ENCODE results near the gene GATA5. TPM values are rescaled to one million over a fixed set of nuclear protein-coding genes. Genes with fewer than 3 reads are reported as not detected.

Gene GATA5
- total and polyA plus RNA-seq, 10 of the 15 experiments (the other 5 are each of a cell fraction or from before 2014, with no cell fraction given) = not detected

GRCh38 chr20:62494537-62494936 lies 18.7 kb upstream of the GATA5 start:
- FAIRE-seq (no peak), ATAC-seq (no peak), DNase-seq (ENCODE audit: low read depth, low spot score) (no peak)
- H3K27me3 ChIP-seq (replicated peaks in 1 of 2; ENCODE audit: control insufficient read depth in 2 of 2, insufficient read depth in 2 of 2, low read length in 1 of 2) = peaks cover 0 to 4% of the 10 kb centered on the region in 2 experiments; a peak in 1 of 4 replicates
- POLR2A ChIA-PET = interaction anchor here (0.9 kb wide), 1 partner anchor 300 kb away, joined by 3 read pairs; no protein-coding TSS in a partner anchor
- no peak overlapping the region for H3K27ac ChIP-seq (ENCODE audit: control insufficient read depth, insufficient read depth)
- intact Hi-C loops (cut with micrococcal nuclease; ENCODE audit: unreplicated experiment) = no loop called here
- BruUV-seq (replicated peaks) = no TSS peak
- CTCF ChIA-PET = interaction anchor here (0.6 to 1.1 kb wide), 2 partner anchors 300 to 641 kb away, joined by 3 read pairs; no protein-coding TSS in a partner anchor
- no peaks in the 10 kb centered on the region for H3K79me2 ChIP-seq (ENCODE audit: control insufficient read depth, insufficient read depth, low read length)
- H3K9me3 ChIP-seq (replicated peaks; ENCODE audit: control insufficient read depth, insufficient read depth, low read length) = no peaks in the 10 kb centered on the region
- no peaks in the 10 kb centered on the region for H3K36me3 ChIP-seq (ENCODE audit: control insufficient read depth in 2 of 2, insufficient read depth in 2 of 2, low read length in 1 of 2)
- SMC1A ChIA-PET (ENCODE audit: uncharacterized antibody, unreplicated experiment) = interaction anchor here (0.6 kb wide), 1 partner anchor 184 kb away, joined by 3 read pairs; no protein-coding TSS in a partner anchor
- no peak overlapping the region; the same call in 1 of the 2 replicates for H3K4me2 ChIP-seq (ENCODE audit: control insufficient read depth, insufficient read depth)
- in situ Hi-C loops (cut with MboI) = no loop called here
- no peak overlapping the region for H3K9ac ChIP-seq (ENCODE audit: control insufficient read depth, insufficient read depth, low read length)
- H3K4me3 ChIP-seq = no peak overlapping the region; the same call in 1 of the 2 replicates
- WGBS (ENCODE audit: insufficient coverage, insufficient replicate concordance, low lambda C conversion rate, missing lambda C conversion rate) = 0% methylated on average over 6 of the region's 7 CpGs
- no peaks in the 10 kb centered on the region for H4K20me1 ChIP-seq (ENCODE audit: control insufficient read depth, insufficient read depth)
- RAD21 ChIA-PET (ENCODE audit: unreplicated experiment) = interaction anchor here (0.7 to 1.5 kb wide), 2 partner anchors 122 to 298 kb away, joined by 3 to 6 read pairs; no protein-coding TSS in a partner anchor
- peaks cover 6% of the 10 kb centered on the region for H3K4me1 ChIP-seq (ENCODE audit: control insufficient read depth, insufficient read depth, low read length)
- H2AFZ ChIP-seq (ENCODE audit: control insufficient read depth, low read depth, low read length) = no peak overlapping the region; the same call in 1 of the 2 replicates
- TF ChIP-seq TCF3 (IDR thresholded peaks at IDR 0.05; ENCODE audit: borderline replicate concordance, insufficient read depth, low read depth, low read length) (no peak), YBX1 (IDR thresholded peaks at IDR 0.05) (no peak), SRF (IDR thresholded peaks at IDR 0.05; ENCODE audit: low read depth in 2 of 2, low read length in 2 of 2) (no peak), CHD1 (IDR thresholded peaks at IDR 0.05; ENCODE audit: low read depth, low read length) (no peak), ESRRA (IDR thresholded peaks at IDR 0.05; ENCODE audit: low read length) (no peak), CUX1 (IDR thresholded peaks at IDR 0.05; ENCODE audit: insufficient replicate concordance, low read depth, low read length) (no peak), ZBTB40 (IDR thresholded peaks at IDR 0.05; ENCODE audit: borderline replicate concordance) (no peak), IRF5 (IDR thresholded peaks at IDR 0.05; ENCODE audit: borderline replicate concordance) (no peak), SP1 (IDR thresholded peaks at IDR 0.05; ENCODE audit: low read depth, low read length) (no peak), ZBED1 (IDR thresholded peaks at IDR 0.05; ENCODE audit: borderline replicate concordance) (no peak), JUND (IDR thresholded peaks at IDR 0.05; ENCODE audit: low read depth, low read length) (no peak), DPF2 (IDR thresholded peaks at IDR 0.05) (no peak), HDAC2 (IDR thresholded peaks at IDR 0.05) (no peak), LARP7 (IDR thresholded peaks at IDR 0.05) (no peak)
